ENCODE results near the gene ADRA2C. TPM values are rescaled to one million over a fixed set of nuclear protein-coding genes. Genes with fewer than 3 reads are reported as not detected.
A peak's percentile ranks its signal among the peaks of the same experiment; 100 is the strongest.

The ADRA2C gene
- total and polyA plus RNA-seq, 2 of the 13 experiments (the other 11 are each of a cell fraction or from before 2014, with no cell fraction given): 15.4 to 69.7 TPM

DNA sequence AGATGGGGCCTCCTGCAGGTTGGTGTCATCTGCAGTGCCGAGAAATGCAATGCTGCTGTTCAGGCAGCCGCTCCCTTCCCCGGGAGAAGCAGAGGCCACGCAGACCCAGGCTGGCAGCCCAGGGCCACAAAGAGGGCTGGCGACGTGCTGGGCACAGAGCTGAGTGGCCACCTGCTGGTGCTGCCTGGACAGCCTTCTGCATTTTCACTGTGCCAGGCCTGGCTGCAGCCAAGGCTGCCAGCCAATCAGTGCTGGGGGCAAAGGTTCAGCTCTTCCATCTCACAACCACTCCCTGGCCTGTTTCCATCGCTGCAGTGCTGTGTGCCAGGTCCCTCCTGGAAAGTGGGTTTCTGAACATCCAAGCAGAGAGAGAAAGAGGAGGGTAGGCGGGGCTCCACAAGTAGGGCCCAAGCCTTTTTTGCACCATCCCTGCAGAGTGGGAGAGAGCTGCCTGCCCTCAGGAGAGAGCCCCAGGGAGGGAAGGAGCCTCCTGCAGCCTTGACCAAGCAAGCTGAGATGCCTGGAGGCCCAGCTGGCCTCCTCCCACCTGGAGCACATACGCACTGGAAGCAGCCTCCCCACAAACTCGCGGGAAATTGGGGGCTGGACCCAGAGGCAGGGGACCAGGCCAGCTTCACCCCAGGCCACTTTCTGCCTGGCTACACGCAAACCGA, 20.1 kb downstream of the ADRA2C start (continued):
- TF ChIP-seq, protein P1, sequence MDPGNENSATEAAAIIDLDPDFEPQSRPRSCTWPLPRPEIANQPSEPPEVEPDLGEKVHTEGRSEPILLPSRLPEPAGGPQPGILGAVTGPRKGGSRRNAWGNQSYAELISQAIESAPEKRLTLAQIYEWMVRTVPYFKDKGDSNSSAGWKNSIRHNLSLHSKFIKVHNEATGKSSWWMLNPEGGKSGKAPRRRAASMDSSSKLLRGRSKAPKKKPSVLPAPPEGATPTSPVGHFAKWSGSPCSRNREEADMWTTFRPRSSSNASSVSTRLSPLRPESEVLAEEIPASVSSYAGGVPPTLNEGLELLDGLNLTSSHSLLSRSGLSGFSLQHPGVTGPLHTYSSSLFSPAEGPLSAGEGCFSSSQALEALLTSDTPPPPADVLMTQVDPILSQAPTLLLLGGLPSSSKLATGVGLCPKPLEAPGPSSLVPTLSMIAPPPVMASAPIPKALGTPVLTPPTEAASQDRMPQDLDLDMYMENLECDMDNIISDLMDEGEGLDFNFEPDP (CRISPR knock-in tag; conservative IDR thresholded peaks at IDR 0.05): no peak
- TF ChIP-seq RXRA (CRISPR knock-in tag; IDR thresholded peaks at IDR 0.05) (0 out of 2 replicates have a peak, but pooled peaks have one; percentile 18), ZFP90 (CRISPR knock-in tag; IDR thresholded peaks at IDR 0.05; ENCODE audit: borderline replicate concordance) (no peak), STAG1 (CRISPR knock-in tag; IDR thresholded peaks at IDR 0.05) (peak; percentile 45), HNRNPL (IDR thresholded peaks at IDR 0.05; ENCODE audit: low read depth, low read length) (peak; percentile 99), TARDBP (CRISPR knock-in tag; IDR thresholded peaks at IDR 0.05) (no peak), MYC (CRISPR knock-in tag; IDR thresholded peaks at IDR 0.05; ENCODE audit: borderline replicate concordance) (peak; percentile 41; the same call in 1 of the 2 replicates), MED13 (CRISPR knock-in tag; IDR thresholded peaks at IDR 0.05) (no peak)
- TF ChIP-seq, protein P2, sequence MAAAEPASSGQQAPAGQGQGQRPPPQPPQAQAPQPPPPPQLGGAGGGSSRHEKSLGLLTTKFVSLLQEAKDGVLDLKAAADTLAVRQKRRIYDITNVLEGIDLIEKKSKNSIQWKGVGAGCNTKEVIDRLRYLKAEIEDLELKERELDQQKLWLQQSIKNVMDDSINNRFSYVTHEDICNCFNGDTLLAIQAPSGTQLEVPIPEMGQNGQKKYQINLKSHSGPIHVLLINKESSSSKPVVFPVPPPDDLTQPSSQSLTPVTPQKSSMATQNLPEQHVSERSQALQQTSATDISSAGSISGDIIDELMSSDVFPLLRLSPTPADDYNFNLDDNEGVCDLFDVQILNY (CRISPR knock-in tag; conservative IDR thresholded peaks at IDR 0.05): no peak

Measured in HepG2 (cell line).